RWPE2 (cell line): ENCODE results near the gene RASD1.

Experiments
- ATAC-seq: fragments of 200-7000 bp; cut with Tn5 transposase; 3 replicates; pipeline ENCODE4 v1.9.1; 2021; ENCODE audit warnings: low read depth
- DNase-seq: peaks from one replicate; pipeline ENCODE4 v3.0.0-alpha.2; 2020; ENCODE audit warnings: low spot score
- H3K27ac ChIP-seq: fragments of 450-650 bp; 2 replicates; pipeline ENCODE4 v1.5.1; 2017; ENCODE audit warnings: mild to moderate bottlenecking; ENCODE audit not compliant: poor library complexity, severe bottlenecking
- H3K27me3 ChIP-seq: fragments of 250-450 bp; sonication (Bioruptor Pico); 2 replicates; pipeline ENCODE4 v1.5.1; 2021; ENCODE audit warnings: mild to moderate bottlenecking, moderate library complexity; ENCODE audit not compliant: insufficient read depth, poor library complexity, severe bottlenecking
- H3K36me3 ChIP-seq: fragments of 250-450 bp; sonication (Bioruptor Pico); 2 replicates; pipeline ENCODE4 v1.5.1; 2020; ENCODE audit warnings: low read depth, mild to moderate bottlenecking, moderate library complexity
- H3K4me1 ChIP-seq: fragments of 250-450 bp; sonication (Bioruptor Pico); 2 replicates; pipeline ENCODE4 v1.5.1; 2021; ENCODE audit warnings: mild to moderate bottlenecking, moderate library complexity; ENCODE audit not compliant: insufficient read depth, poor library complexity, severe bottlenecking
- H3K4me3 ChIP-seq: fragments of 250-450 bp; sonication (Bioruptor Pico); 2 replicates; pipeline ENCODE4 v1.5.1; 2021; ENCODE audit warnings: mild to moderate bottlenecking, moderate library complexity; ENCODE audit not compliant: severe bottlenecking
- H3K9me3 ChIP-seq: fragments of 250-450 bp; sonication (Bioruptor Pico); 2 replicates; pipeline ENCODE4 v1.5.1; 2021; ENCODE audit warnings: mild to moderate bottlenecking, moderate library complexity; ENCODE audit not compliant: severe bottlenecking
- CTCF ChIP-seq: fragments of 450-650 bp; IDR thresholded peaks from one replicate; pipeline ENCODE4 v1.5.1; 2017; ENCODE audit warnings: mild to moderate bottlenecking, moderate library complexity; ENCODE audit not compliant: poor library complexity, severe bottlenecking

Gene RASD1

GRCh38 chr17:17499402-17500145, 3.4 kb upstream of the RASD1 start:
- Histone ChIP-seq H3K36me3 (no peaks in the 10 kb centered on the region), H3K4me3 (no peak overlapping the region), H3K9me3 (no peaks in the 10 kb centered on the region), H3K27ac (no peak overlapping the region), H3K27me3 (peaks cover 14% of the 10 kb centered on the region), H3K4me1 (peaks cover 4% of the 10 kb centered on the region)
- ATAC-seq (no peak), DNase-seq (peak; percentile 29)
- no peak for TF ChIP-seq CTCF

DNA sequence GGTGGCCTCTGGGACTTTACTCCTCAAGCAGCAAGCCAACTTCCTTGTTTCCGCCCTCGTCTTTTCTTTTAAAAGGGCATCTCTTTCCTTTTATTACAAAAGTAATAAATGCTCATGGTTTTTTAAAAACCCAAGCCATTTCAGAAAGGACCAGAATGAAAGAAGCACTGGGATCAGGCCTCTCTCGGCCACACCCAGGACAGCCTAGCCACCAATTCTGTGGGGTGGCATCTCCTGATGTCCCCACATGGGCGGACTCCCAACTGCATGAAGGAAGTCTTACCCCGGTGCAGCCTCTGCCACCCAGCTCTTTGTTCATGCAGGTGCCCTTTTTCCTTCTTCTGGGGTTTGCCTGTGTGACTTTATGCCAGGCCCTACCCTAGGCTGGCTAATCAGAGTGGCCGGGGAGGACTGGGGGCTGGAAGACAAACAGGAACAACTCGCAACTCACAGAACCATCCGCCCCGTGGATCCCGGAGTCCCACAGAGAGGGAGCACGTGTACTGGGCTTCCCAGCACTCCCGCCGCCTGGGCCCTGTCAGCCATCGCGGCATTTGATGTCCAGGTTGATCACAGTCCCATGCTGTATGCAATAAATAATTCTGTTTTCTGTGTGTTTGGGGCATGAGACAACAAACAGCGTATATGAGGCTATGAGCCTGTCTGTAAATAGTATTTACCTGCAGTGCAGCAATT, 2.6 kb upstream of the RASD1 start:
- no peak for ATAC-seq
- peak; percentile 49 for DNase-seq
- no peak for TF ChIP-seq CTCF
- H3K27ac ChIP-seq = no peak overlapping the region
- peaks cover 14% of the 10 kb centered on the region for H3K27me3 ChIP-seq
- no peak overlapping the region for H3K4me3 ChIP-seq
- H3K4me1 ChIP-seq = peaks cover 4% of the 10 kb centered on the region
- no peaks in the 10 kb centered on the region for H3K36me3 ChIP-seq
- no peaks in the 10 kb centered on the region for H3K9me3 ChIP-seq

DNA sequence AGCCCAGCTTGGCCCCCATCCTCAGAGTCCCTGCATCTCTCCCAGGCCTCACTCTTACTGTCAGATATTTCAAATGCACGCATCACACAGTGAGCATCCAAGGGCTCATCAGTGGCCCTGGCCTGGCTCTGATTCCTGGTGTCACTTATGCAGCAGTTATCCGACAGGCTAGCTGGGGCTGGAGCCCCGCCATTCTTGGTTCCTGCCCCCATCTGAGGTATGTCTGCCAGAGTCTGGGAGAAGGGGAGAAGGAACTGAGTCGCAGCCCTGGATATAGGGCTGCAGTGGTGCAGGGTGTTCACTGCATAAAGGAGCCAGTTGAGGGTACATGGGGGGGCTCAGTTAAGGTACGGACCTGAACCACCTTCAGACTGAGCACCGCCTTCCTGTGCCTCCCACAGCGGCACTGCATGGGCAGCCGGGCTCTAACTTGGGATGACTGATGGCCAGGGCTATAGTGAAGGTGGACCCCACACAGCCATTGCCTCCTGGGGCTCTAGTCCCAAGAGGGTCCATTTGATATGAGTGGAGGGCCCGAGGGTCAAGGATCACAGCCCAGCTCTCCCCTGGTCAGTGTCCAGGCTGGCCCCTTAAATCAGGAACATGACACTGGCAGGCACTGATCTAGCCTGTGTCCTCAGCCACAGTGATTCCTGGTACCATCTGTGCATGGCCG, 1.8 kb upstream of the RASD1 start:
- no peak for TF ChIP-seq CTCF

GRCh38 chr17:17497065-17497844, 1.1 kb upstream of the RASD1 start:
- TF ChIP-seq CTCF = peak; percentile 75

More for the DNA sequence above, 1.8 kb upstream of the RASD1 start:
- H3K4me3 ChIP-seq = no peak overlapping the region
- DNase-seq (no peak), ATAC-seq (no peak)
- H3K27ac ChIP-seq = no peak overlapping the region
- H3K9me3 ChIP-seq = no peaks in the 10 kb centered on the region
- no peaks in the 10 kb centered on the region for H3K36me3 ChIP-seq
- peaks cover 4% of the 10 kb centered on the region for H3K4me1 ChIP-seq
- peaks cover 14% of the 10 kb centered on the region for H3K27me3 ChIP-seq

More at GRCh38 chr17:17497065-17497844, 1.1 kb upstream of the RASD1 start:
- no peak for ATAC-seq
- Histone ChIP-seq H3K4me1 (peaks cover 4% of the 10 kb centered on the region), H3K27ac (no peak overlapping the region), H3K9me3 (no peaks in the 10 kb centered on the region), H3K27me3 (peaks cover 14% of the 10 kb centered on the region), H3K36me3 (0 out of 2 replicates have a peak, but pooled peaks cover 2% of the 10 kb centered on the region), H3K4me3 (peak overlapping the region; percentile 34)
- DNase-seq = peak; percentile 60
